Parathyroid adenoma (tissue), 2 donors: ENCODE measurements around the gene TTR.

Experiments
- H2AFZ ChIP-seq: fragments of 300-600 bp; sonication (generic); one replicate; pipeline ENCODE4 v1.7.0; 2017; ENCODE audit warnings: antibody characterized with exemption, mild to moderate bottlenecking
- H3K27ac ChIP-seq: fragments of 300-600 bp; sonication (generic); one replicate; pipeline ENCODE4 v1.7.0; 2017
- H3K27me3 ChIP-seq: fragments of 300-600 bp; sonication (generic); one replicate; pipeline ENCODE4 v1.7.0; 2017; ENCODE audit warnings: low read length; ENCODE audit not compliant: control insufficient read depth, insufficient read depth
- H3K36me3 ChIP-seq: fragments of 300-600 bp; sonication (generic); one replicate; pipeline ENCODE4 v1.7.0; 2017; ENCODE audit warnings: low read length; ENCODE audit not compliant: control insufficient read depth, insufficient read depth
- H3K4me1 ChIP-seq: fragments of 300-600 bp; sonication (generic); one replicate; pipeline ENCODE4 v1.7.0; 2017; ENCODE audit warnings: control low read depth
- H3K4me2 ChIP-seq: fragments of 300-600 bp; sonication (generic); one replicate; pipeline ENCODE4 v1.7.0; 2017; ENCODE audit warnings: low read length
- H3K4me3 ChIP-seq: fragments of 300-600 bp; sonication (generic); one replicate; pipeline ENCODE4 v1.7.0; 2017; ENCODE audit warnings: low read depth, low read length
- H3K79me2 ChIP-seq: fragments of 300-600 bp; sonication (generic); one replicate; pipeline ENCODE4 v1.7.0; 2017; ENCODE audit warnings: control low read depth
- H3K9ac ChIP-seq: fragments of 300-600 bp; sonication (generic); one replicate; pipeline ENCODE4 v1.7.0; 2017; ENCODE audit warnings: mild to moderate bottlenecking
- H3K9me3 ChIP-seq: fragments of 300-600 bp; sonication (generic); one replicate; pipeline ENCODE4 v1.7.0; 2017; ENCODE audit warnings: low read length; ENCODE audit not compliant: control insufficient read depth
- TF ChIP-seq, protein P1 (sequence below): fragments of 300-600 bp; sonication (generic); IDR thresholded peaks from one replicate; pipeline ENCODE4 v1.7.0; 2017; ENCODE audit warnings: antibody characterized with exemption, mild to moderate bottlenecking
- donor health status: primary hyperparathyroidism.

The TTR gene

DNA sequence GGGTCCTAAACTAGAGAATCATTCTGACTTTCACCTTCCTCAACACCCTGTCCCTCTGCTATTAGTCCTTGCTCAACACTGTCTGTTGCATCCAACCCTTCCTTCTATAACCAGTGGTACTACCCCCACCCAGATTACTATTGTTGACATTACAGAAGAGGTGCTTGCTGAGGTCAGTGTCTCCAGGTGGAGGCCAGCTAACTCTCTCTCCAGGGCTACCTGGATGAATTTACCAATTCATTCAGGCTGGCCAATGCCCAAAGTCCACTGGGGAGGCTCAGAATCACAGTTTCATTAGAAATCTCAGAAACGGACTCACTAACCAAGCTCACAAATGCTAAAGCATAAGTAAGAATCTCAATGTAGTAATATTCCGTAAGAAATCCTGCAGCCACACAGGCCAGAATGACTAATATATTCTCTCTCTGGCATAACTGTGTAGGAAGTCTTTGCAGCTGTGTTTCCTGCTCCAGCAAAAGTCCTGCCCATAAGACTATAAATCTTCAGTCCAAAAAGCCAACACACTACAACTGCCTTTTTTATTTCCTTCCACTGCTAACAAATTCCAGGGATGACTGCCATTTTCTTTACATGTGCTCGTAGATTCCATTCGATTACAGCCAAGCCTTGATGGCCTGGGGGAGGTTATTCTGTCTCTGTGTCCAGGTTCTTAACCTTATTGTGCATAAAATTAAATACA lies 10.0 kb upstream of the TTR start:
- Histone ChIP-seq H3K4me1 (peaks cover 7% of the 10 kb centered on the region), H3K36me3 (no peaks in the 10 kb centered on the region), H3K4me3 (no peak overlapping the region), H2AFZ (no peak overlapping the region), H3K27me3 (no peaks in the 10 kb centered on the region), H3K9ac (no peak overlapping the region), H3K27ac (no peak overlapping the region), H3K79me2 (no peaks in the 10 kb centered on the region), H3K9me3 (no peaks in the 10 kb centered on the region), H3K4me2 (no peak overlapping the region)
- TF ChIP-seq, protein P1, sequence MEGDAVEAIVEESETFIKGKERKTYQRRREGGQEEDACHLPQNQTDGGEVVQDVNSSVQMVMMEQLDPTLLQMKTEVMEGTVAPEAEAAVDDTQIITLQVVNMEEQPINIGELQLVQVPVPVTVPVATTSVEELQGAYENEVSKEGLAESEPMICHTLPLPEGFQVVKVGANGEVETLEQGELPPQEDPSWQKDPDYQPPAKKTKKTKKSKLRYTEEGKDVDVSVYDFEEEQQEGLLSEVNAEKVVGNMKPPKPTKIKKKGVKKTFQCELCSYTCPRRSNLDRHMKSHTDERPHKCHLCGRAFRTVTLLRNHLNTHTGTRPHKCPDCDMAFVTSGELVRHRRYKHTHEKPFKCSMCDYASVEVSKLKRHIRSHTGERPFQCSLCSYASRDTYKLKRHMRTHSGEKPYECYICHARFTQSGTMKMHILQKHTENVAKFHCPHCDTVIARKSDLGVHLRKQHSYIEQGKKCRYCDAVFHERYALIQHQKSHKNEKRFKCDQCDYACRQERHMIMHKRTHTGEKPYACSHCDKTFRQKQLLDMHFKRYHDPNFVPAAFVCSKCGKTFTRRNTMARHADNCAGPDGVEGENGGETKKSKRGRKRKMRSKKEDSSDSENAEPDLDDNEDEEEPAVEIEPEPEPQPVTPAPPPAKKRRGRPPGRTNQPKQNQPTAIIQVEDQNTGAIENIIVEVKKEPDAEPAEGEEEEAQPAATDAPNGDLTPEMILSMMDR = no peak

DNA sequence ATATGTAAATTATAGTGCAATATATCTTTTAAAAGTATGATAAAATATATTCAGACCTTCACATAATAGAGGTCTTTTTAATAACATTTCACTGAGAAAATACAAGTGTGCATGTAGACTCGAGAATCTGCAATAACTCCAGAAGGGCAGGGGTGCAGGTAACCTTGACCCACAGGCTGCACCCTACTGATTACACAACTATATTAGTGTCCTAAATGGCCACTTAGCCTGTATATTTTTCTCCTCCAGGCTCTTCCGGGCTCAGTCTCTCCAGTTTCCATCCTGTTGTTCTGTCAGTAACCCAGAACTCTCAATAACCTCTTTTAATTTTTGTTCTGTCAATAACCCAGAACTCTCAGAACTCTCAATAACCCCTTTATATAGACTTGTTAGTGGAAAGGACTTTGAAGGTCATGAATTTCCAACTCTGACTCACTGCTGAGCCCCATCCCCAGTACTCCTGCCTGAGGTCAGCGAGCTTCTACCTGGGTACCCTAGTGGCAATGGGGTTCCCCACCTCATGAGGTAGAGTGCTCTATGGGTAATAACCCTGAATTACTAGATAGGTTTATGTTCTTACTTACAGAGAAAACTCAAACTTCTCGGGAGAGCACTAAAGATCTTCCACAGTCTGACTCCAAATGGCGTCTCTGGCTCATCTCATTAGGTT lies 8.4 kb upstream of the TTR start:
- Histone ChIP-seq H3K4me1 (no peaks in the 10 kb centered on the region), H3K4me2 (no peak overlapping the region), H3K27ac (no peak overlapping the region), H3K9me3 (no peaks in the 10 kb centered on the region), H3K79me2 (no peaks in the 10 kb centered on the region), H3K4me3 (no peak overlapping the region), H3K36me3 (no peaks in the 10 kb centered on the region), H2AFZ (no peak overlapping the region), H3K9ac (no peak overlapping the region), H3K27me3 (no peaks in the 10 kb centered on the region)
- TF ChIP-seq, protein P1 = no peak

DNA sequence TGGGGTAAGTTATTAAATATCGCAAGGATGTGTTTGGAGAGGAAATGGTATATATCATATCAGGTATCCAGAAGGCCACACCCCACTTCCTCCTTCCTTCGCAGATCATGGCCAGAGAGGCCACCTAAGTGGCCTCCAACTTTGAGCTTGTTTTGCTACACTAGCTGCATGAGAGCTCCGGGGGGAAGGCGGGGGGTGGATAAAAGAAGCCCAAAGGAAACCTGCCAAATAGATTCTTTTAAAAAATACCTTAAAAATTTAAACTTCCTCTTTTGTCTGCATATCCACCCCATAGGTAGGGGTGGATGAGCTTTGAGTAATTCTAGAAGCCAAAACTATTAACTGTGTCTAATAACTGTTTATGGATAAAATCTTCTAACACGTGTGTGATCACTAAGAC lies 5.7 kb upstream of the TTR start:
- H3K27ac ChIP-seq = no peak overlapping the region
- no peak overlapping the region for H3K4me3 ChIP-seq
- TF ChIP-seq, protein P1 = no peak
- H3K27me3 ChIP-seq = no peaks in the 10 kb centered on the region
- no peaks in the 10 kb centered on the region for H3K79me2 ChIP-seq
- no peaks in the 10 kb centered on the region for H3K36me3 ChIP-seq
- H3K4me1 ChIP-seq = peaks cover 2% of the 10 kb centered on the region
- no peak overlapping the region for H3K4me2 ChIP-seq
- H3K9me3 ChIP-seq = no peaks in the 10 kb centered on the region
- H2AFZ ChIP-seq = no peak overlapping the region
- no peak overlapping the region for H3K9ac ChIP-seq

DNA sequence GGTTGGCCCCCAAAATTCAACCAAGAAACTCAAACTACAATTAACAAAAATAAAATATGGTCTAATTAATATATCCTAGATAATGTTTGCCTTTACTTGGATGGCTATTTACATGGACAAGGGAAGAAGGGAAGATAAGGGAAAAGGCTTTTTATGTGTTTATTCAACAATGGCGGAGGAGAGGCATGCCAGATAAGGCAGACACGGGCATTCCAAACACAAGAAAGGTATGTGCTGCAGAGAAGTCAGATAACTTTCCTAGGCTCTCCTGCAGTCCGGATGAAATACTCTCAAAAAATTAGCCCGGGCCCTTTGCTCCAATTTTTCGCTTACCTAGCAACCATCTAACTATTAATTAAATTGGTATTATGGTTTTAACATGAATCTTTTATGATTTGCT lies 5.1 kb upstream of the TTR start:
- H3K36me3 ChIP-seq = no peaks in the 10 kb centered on the region
- TF ChIP-seq, protein P1 = no peak
- no peaks in the 10 kb centered on the region for H3K27me3 ChIP-seq
- no peak overlapping the region for H3K4me2 ChIP-seq
- no peak overlapping the region for H2AFZ ChIP-seq
- no peak overlapping the region for H3K9ac ChIP-seq
- H3K9me3 ChIP-seq = no peaks in the 10 kb centered on the region
- H3K4me1 ChIP-seq = peaks cover 8% of the 10 kb centered on the region
- H3K4me3 ChIP-seq = no peak overlapping the region
- no peak overlapping the region for H3K27ac ChIP-seq
- H3K79me2 ChIP-seq = no peaks in the 10 kb centered on the region

DNA sequence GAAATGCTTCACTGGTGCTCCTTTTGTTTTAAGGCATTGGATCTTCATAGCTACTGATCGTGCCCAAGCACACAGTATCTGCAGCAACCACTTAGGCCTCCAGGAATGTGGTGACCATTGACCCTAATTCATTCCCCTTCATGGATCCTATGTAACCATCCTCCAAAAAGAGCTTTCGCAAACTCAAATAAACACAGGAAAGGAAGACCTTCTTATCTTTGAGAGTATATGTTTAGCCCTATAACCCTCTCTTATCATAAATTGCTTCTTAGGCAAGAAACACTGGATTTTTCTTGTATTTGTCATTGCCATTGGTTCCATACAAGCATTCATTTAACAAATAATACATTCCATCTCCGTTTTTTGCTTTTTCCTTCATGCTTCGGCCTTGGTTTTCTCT lies 4.1 kb upstream of the TTR start:
- Histone ChIP-seq H3K4me2 (no peak overlapping the region), H3K4me3 (no peak overlapping the region), H3K9me3 (no peaks in the 10 kb centered on the region), H2AFZ (no peak overlapping the region), H3K36me3 (no peaks in the 10 kb centered on the region), H3K27me3 (no peaks in the 10 kb centered on the region), H3K4me1 (peaks cover 9% of the 10 kb centered on the region), H3K27ac (no peak overlapping the region), H3K9ac (no peak overlapping the region), H3K79me2 (no peaks in the 10 kb centered on the region)
- TF ChIP-seq, protein P1 = no peak
